K562 (cell line): ENCODE measurements around the gene PLXDC2. TPM values are rescaled to one million over a fixed set of nuclear protein-coding genes. Genes with fewer than 3 reads are reported as not detected.

Experiments used
- ATAC-seq: fragments of 200-7000 bp; cut with Tn5 transposase; 3 replicates; pipeline ENCODE4 v1.9.1; 2020; ENCODE audit warnings: moderate library complexity
- BruUV-seq: library from RNA; stranded (reverse); fragments of 400-500 nt; replicated peaks from 2 replicates; lab custom pipeline; 2021; lab: Mats Ljungman, UMichigan
- CTCF ChIA-PET: fragments of 300-600 bp; formaldehyde crosslinking; extraction: SDS; loops from one replicate; lab custom pipeline; 2021; ENCODE audit warnings: low intra/inter-chr PET ratio; lab: Yijun Ruan, JAX
- POLR2A ChIA-PET: fragments of 300-600, 350-650 bp; sonication (Branson Sonifier 250); formaldehyde crosslinking; extraction: SDS; loops from one replicate; lab custom pipeline; 2021; ENCODE audit warnings: antibody characterized with exemption, inconsistent platforms; lab: Yijun Ruan, JAX
- DNase-seq, 4 experiments: peaks; one replicate each; pipeline versions ENCODE4 v3.0.0 to v3.0.0-alpha.2; 2011 to 2018; ENCODE audit warnings: low spot score in 3 of 4, mixed read lengths in 3 of 4; ENCODE audit errors: extremely low read depth in 1 of 4
- FAIRE-seq: peaks from 2 replicates; lab custom pipeline; 2011; peaks lifted over from hg19 to GRCh38; lab: Jason Lieb, UNC
- H2AFZ ChIP-seq: 2 replicates; pipeline ENCODE4 v1.6.0; 2011; ENCODE audit warnings: low read depth, low read length, control low read depth, inconsistent platforms
- H3K27ac ChIP-seq: fragments of 200-600 bp; 3 replicates; pipeline ENCODE4 v1.8.0; 2011; ENCODE audit warnings: low read depth, mild to moderate bottlenecking, control low read depth, inconsistent platforms, low read length, moderate library complexity, mixed read lengths; ENCODE audit errors: extremely low read depth
- H3K27me3 ChIP-seq, 2 experiments: fragments of 300-600 bp in 1 of 2; 2 replicates in 1 of 2; 3 replicates in 1 of 2; pipeline versions ENCODE4 v1.6.0 to v1.8.0; 2011; ENCODE audit warnings: inconsistent platforms in 2 of 2, low read length in 2 of 2, mild to moderate bottlenecking in 1 of 2, mixed read lengths in 1 of 2, moderate library complexity in 1 of 2; ENCODE audit not compliant: control insufficient read depth in 2 of 2, insufficient read depth in 2 of 2
- H3K36me3 ChIP-seq: fragments of 300-600 bp; 3 replicates; pipeline ENCODE4 v1.8.0; 2011; ENCODE audit warnings: mild to moderate bottlenecking, low read length, inconsistent platforms; ENCODE audit not compliant: control insufficient read depth, insufficient read depth
- H3K4me1 ChIP-seq, 2 experiments: fragments of 200-600 bp in 1 of 2; replicated peaks in 1 of 2; 2 replicates in 1 of 2; 3 replicates in 1 of 2; pipeline versions ENCODE4 v1.5.1 to v1.8.0; 2011; ENCODE audit warnings: inconsistent platforms in 2 of 2, low read length in 2 of 2, mild to moderate bottlenecking in 1 of 2, mixed read lengths in 1 of 2, moderate library complexity in 1 of 2; ENCODE audit not compliant: control insufficient read depth in 2 of 2, insufficient read depth in 2 of 2
- H3K4me2 ChIP-seq: 2 replicates; pipeline ENCODE4 v1.6.1; 2011; ENCODE audit warnings: low read length, control low read depth, inconsistent platforms, mixed read lengths; ENCODE audit not compliant: insufficient read depth
- H3K4me3 ChIP-seq: fragments of 200-600 bp; sonication (generic), shearing (Covaris generic); 2 replicates; pipeline ENCODE4 v1.5.1; 2016; ENCODE audit warnings: control low read depth, inconsistent platforms
- H3K79me2 ChIP-seq: fragments of 200-600 bp; 3 replicates; pipeline ENCODE4 v1.8.0; 2011; ENCODE audit warnings: low read length, inconsistent platforms; ENCODE audit not compliant: control insufficient read depth, insufficient read depth
- H3K9ac ChIP-seq, 2 experiments: 2 replicates each; pipeline versions ENCODE4 v1.6.0 to v1.6.1; 2011; ENCODE audit warnings: low read depth in 2 of 2, low read length in 2 of 2, control low read depth in 1 of 2, inconsistent platforms in 1 of 2, mild to moderate bottlenecking in 1 of 2, mixed read lengths in 1 of 2; ENCODE audit not compliant: insufficient read depth in 1 of 2
- H3K9me1 ChIP-seq: one replicate; pipeline ENCODE4 v1.6.0; 2011; ENCODE audit warnings: inconsistent platforms, mild to moderate bottlenecking, low read length, moderate library complexity; ENCODE audit not compliant: control insufficient read depth, insufficient read depth
- H3K9me3 ChIP-seq: replicated peaks from 2 replicates; pipeline ENCODE4 v1.5.1; 2011; ENCODE audit warnings: low read depth, low read length, inconsistent platforms; ENCODE audit not compliant: control insufficient read depth, insufficient read depth
- H4K20me1 ChIP-seq: replicated peaks from 2 replicates; pipeline ENCODE4 v1.6.1; 2011; ENCODE audit warnings: low read length, inconsistent platforms, mixed read lengths; ENCODE audit not compliant: control insufficient read depth, insufficient read depth
- GABPB1 ChIP-seq: sonication (generic); formaldehyde crosslinking; IDR thresholded peaks from 2 replicates; pipeline ENCODE4 v1.8.0; 2022; ENCODE audit warnings: mild to moderate bottlenecking, missing genetic modification reagents
- MCM2 ChIP-seq: fragments of 450-650 bp; IDR thresholded peaks from 2 replicates; pipeline ENCODE4 v1.6.1; 2017; ENCODE audit warnings: low read depth, mild to moderate bottlenecking
- MECOM ChIP-seq: fragments of 250-450 bp; sonication (Bioruptor Pico); IDR thresholded peaks from 2 replicates; pipeline ENCODE4 v1.8.0; 2022; ENCODE audit warnings: inconsistent platforms
- MIER1 ChIP-seq: fragments of 450-650 bp; IDR thresholded peaks from 2 replicates; pipeline ENCODE4 v1.6.1; 2016; ENCODE audit warnings: antibody characterized with exemption, mild to moderate bottlenecking, low read depth
- SMARCA5 ChIP-seq: fragments of 450-650 bp; IDR thresholded peaks from 2 replicates; pipeline ENCODE4 v1.6.1; 2016
- USF2 ChIP-seq: sonication (generic); formaldehyde crosslinking; IDR thresholded peaks from 2 replicates; pipeline ENCODE4 v1.5.0; 2020; ENCODE audit warnings: missing genetic modification reagents
- ZBTB9 ChIP-seq: fragments of 450-650 bp; formaldehyde crosslinking; IDR thresholded peaks from 2 replicates; pipeline ENCODE4 v1.4.0; 2020; ENCODE audit warnings: mild to moderate bottlenecking, moderate library complexity
- ZNF3 ChIP-seq: fragments of 250-450 bp; sonication (Bioruptor Pico); IDR thresholded peaks from 2 replicates; pipeline ENCODE4 v1.5.0; 2021; ENCODE audit warnings: mild to moderate bottlenecking, moderate library complexity
- ZNF583 ChIP-seq: fragments of 250-450 bp; sonication (Bioruptor Pico); IDR thresholded peaks from 2 replicates; pipeline ENCODE4 v1.4.0; 2020
- WGBS: fragments of 100-300 bp; shearing (Covaris generic); methylation state at CpG from one replicate; pipeline ENCODE4 v1.1.6; 2016; ENCODE audit warnings: low coverage, mixed read lengths; ENCODE audit not compliant: insufficient coverage; ENCODE audit errors: missing lambda C conversion rate; 5-methylcytosine and 5-hydroxymethylcytosine counted together
- in situ Hi-C: fragments of 300-500 bp; cut with MboI; formaldehyde crosslinking; loops from 4 replicates; pipeline ENCODE4 v1.15.0; 2018; ENCODE audit warnings: inconsistent platforms, mixed read lengths
- intact Hi-C: fragments of 100-400 bp; cut with micrococcal nuclease; formaldehyde crosslinking; loops from 2 replicates; pipeline ENCODE4 v1.14.2; 2022
- polyA plus RNA-seq, 8 experiments: library from polyadenylated mRNA; depleted of rRNA in 4 of 8; stranded (reverse) in 5 of 8; unstranded in 3 of 8; fragments of >200 nt; fragmentation: Nextera tagmentation in 2 of 8; fragmentation: Illumina TruSeq in 1 of 8; extraction: Ambion mirVana in 2 of 8; extraction: Trizol in 1 of 8; gene quantifications; 2 replicates each; pipeline versions ENCODE4 v1.2.1 to v1.2.3, GENCODE V29; 2011 to 2014; ENCODE audit warnings: inconsistent platforms in 1 of 8, missing spikeins in 1 of 8
- total RNA-seq, 7 experiments: library from RNA; depleted of rRNA in 6 of 7; stranded (reverse); fragments of >200 nt in 6 of 7; fragmentation: Illumina TruSeq in 2 of 7; extraction: Trizol in 2 of 7; gene quantifications; 2 replicates each; pipeline versions ENCODE4 v1.2.1 to v1.2.3, GENCODE V29; 2011 to 2021; ENCODE audit warnings: low replicate concordance in 1 of 7
- TF ChIP-seq, protein P1 (sequence below): IDR thresholded peaks from 2 replicates; pipeline ENCODE4 v1.6.1; 2011; ENCODE audit warnings: borderline replicate concordance, low read depth, mild to moderate bottlenecking, moderate library complexity, low read length; ENCODE audit not compliant: insufficient read depth, poor library complexity, severe bottlenecking
- TF ChIP-seq, protein P2 (sequence below): fragments of 250-450 bp; sonication (Bioruptor Pico); IDR thresholded peaks from 2 replicates; pipeline ENCODE4 v1.6.1; 2021; ENCODE audit warnings: mild to moderate bottlenecking
- TF ChIP-seq, protein P3 (sequence below): sonication (generic); formaldehyde crosslinking; IDR thresholded peaks from 2 replicates; pipeline ENCODE4 v1.8.0; 2023; ENCODE audit warnings: mild to moderate bottlenecking, missing genetic modification reagents

The PLXDC2 gene
- total and polyA plus RNA-seq, 9 of the 15 experiments (the other 6 are each of a cell fraction or from before 2014, with no cell fraction given) = 0.01 to 0.33 (median 0.10) TPM; not detected in 3

GRCh38 chr10:19986591-19986990, 170.4 kb downstream of the PLXDC2 start:
- no peak overlapping the region for H3K4me2 ChIP-seq
- in situ Hi-C loops (no loop called here), intact Hi-C loops (no loop called here)
- H3K79me2 ChIP-seq = no peaks in the 10 kb centered on the region
- no peak overlapping the region for H2AFZ ChIP-seq
- FAIRE-seq = no peak
- POLR2A ChIA-PET = no interaction called here
- 0% methylated on average over 2 of the region's 2 CpGs for WGBS
- H3K27ac ChIP-seq = no peak overlapping the region
- H3K4me3 ChIP-seq = no peak overlapping the region
- no peaks in the 10 kb centered on the region for H3K27me3 ChIP-seq
- TF ChIP-seq, protein P1, sequence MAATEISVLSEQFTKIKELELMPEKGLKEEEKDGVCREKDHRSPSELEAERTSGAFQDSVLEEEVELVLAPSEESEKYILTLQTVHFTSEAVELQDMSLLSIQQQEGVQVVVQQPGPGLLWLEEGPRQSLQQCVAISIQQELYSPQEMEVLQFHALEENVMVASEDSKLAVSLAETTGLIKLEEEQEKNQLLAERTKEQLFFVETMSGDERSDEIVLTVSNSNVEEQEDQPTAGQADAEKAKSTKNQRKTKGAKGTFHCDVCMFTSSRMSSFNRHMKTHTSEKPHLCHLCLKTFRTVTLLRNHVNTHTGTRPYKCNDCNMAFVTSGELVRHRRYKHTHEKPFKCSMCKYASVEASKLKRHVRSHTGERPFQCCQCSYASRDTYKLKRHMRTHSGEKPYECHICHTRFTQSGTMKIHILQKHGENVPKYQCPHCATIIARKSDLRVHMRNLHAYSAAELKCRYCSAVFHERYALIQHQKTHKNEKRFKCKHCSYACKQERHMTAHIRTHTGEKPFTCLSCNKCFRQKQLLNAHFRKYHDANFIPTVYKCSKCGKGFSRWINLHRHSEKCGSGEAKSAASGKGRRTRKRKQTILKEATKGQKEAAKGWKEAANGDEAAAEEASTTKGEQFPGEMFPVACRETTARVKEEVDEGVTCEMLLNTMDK = no peak
- TF ChIP-seq ZNF583 (CRISPR knock-in tag) (no peak), MCM2 (no peak), MIER1 (no peak), GABPB1 (CRISPR knock-in tag) (no peak), ZBTB9 (CRISPR knock-in tag) (no peak), MECOM (CRISPR knock-in tag) (no peak), USF2 (CRISPR knock-in tag) (no peak), ZNF3 (CRISPR knock-in tag) (no peak), SMARCA5 (no peak)
- TF ChIP-seq, protein P2, sequence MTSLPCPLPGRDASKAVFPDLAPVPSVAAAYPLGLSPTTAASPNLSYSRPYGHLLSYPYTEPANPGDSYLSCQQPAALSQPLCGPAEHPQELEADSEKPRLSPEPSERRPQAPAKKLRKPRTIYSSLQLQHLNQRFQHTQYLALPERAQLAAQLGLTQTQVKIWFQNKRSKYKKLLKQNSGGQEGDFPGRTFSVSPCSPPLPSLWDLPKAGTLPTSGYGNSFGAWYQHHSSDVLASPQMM (CRISPR knock-in tag) = no peak
- TF ChIP-seq, protein P3, sequence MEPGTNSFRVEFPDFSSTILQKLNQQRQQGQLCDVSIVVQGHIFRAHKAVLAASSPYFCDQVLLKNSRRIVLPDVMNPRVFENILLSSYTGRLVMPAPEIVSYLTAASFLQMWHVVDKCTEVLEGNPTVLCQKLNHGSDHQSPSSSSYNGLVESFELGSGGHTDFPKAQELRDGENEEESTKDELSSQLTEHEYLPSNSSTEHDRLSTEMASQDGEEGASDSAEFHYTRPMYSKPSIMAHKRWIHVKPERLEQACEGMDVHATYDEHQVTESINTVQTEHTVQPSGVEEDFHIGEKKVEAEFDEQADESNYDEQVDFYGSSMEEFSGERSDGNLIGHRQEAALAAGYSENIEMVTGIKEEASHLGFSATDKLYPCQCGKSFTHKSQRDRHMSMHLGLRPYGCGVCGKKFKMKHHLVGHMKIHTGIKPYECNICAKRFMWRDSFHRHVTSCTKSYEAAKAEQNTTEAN (CRISPR knock-in tag) = no peak
- no peaks in the 10 kb centered on the region for H3K4me1 ChIP-seq
- no TSS peak for BruUV-seq
- CTCF ChIA-PET = no interaction called here
- H3K9me3 ChIP-seq = no peaks in the 10 kb centered on the region
- no peak for ATAC-seq
- H3K9me1 ChIP-seq = no peaks in the 10 kb centered on the region
- H3K36me3 ChIP-seq = no peaks in the 10 kb centered on the region
- H4K20me1 ChIP-seq = no peaks in the 10 kb centered on the region
- no peak overlapping the region for H3K9ac ChIP-seq
- no peak for DNase-seq
